IMR-90 (cell line): ENCODE data around the gene CDS1. TPM values are rescaled to one million over a fixed set of nuclear protein-coding genes. Genes with fewer than 3 reads are reported as not detected.

Source experiments
- ATAC-seq: fragments of 200-7000 bp; cut with Tn5 transposase; 2 replicates; pipeline ENCODE4 v1.9.1; 2020; ENCODE audit warnings: low read depth, mild to moderate bottlenecking, moderate library complexity
- BruUV-seq: library from RNA; stranded (reverse); fragments of 400-500 nt; replicated peaks from 2 replicates; lab custom pipeline; 2021; lab: Mats Ljungman, UMichigan
- CTCF ChIA-PET: fragments of 300-600 bp; formaldehyde crosslinking; extraction: SDS; loops from one replicate; lab custom pipeline; 2021; ENCODE audit warnings: antibody characterized with exemption; lab: Yijun Ruan, JAX
- POLR2A ChIA-PET: fragments of 300-600 bp; sonication (Branson Sonifier 250); formaldehyde crosslinking; loops from one replicate; lab custom pipeline; 2022; ENCODE audit warnings: antibody characterized with exemption; ENCODE audit not compliant: unreplicated experiment; lab: Charles Lee
- DNase-seq: peaks from one replicate; pipeline ENCODE4 v3.0.0; 2013
- H2AFZ ChIP-seq: replicated peaks from 2 replicates; pipeline ENCODE3; 2013; ENCODE audit warnings: low read length, mild to moderate bottlenecking; ENCODE audit not compliant: poor library complexity
- H2AK5ac ChIP-seq: 2 replicates; pipeline ENCODE4 v1.6.1; 2013; ENCODE audit warnings: low read depth, low read length, inconsistent platforms
- H2AK9ac ChIP-seq: replicated peaks from 2 replicates; pipeline ENCODE3; 2013; ENCODE audit warnings: mild to moderate bottlenecking, low read depth, low read length, moderate library complexity; ENCODE audit not compliant: poor library complexity
- H2BK120ac ChIP-seq: 2 replicates; pipeline ENCODE4 v1.6.1; 2013; ENCODE audit warnings: low read depth, low read length, inconsistent platforms
- H2BK15ac ChIP-seq: 3 replicates; pipeline ENCODE4 v1.6.1; 2013; ENCODE audit warnings: low read depth, low read length, inconsistent platforms
- H2BK20ac ChIP-seq: 2 replicates; pipeline ENCODE4 v1.6.1; 2013; ENCODE audit warnings: low read depth, mild to moderate bottlenecking, inconsistent platforms, low read length, moderate library complexity
- H2BK5ac ChIP-seq: 2 replicates; pipeline ENCODE4 v1.6.1; 2013; ENCODE audit warnings: mild to moderate bottlenecking, low read depth, low read length, inconsistent platforms; ENCODE audit not compliant: poor library complexity, severe bottlenecking
- H3K14ac ChIP-seq: replicated peaks from 2 replicates; pipeline ENCODE4 v1.6.1; 2013; ENCODE audit warnings: low read depth, low read length, inconsistent platforms
- H3K18ac ChIP-seq: 2 replicates; pipeline ENCODE4 v1.6.1; 2013; ENCODE audit warnings: low read depth, low read length, control low read depth
- H3K23ac ChIP-seq: 2 replicates; pipeline ENCODE4 v1.6.1; 2013; ENCODE audit warnings: low read depth, low read length, inconsistent platforms
- H3K27ac ChIP-seq: 2 replicates; pipeline ENCODE4 v1.5.1; 2013; ENCODE audit warnings: mild to moderate bottlenecking, control low read depth, low read length; ENCODE audit not compliant: insufficient read depth
- H3K27me3 ChIP-seq: 2 replicates; pipeline ENCODE4 v1.6.1; 2013; ENCODE audit warnings: low read length; ENCODE audit not compliant: control insufficient read depth, insufficient read depth
- H3K36me3 ChIP-seq: 2 replicates; pipeline ENCODE4 v1.6.1; 2013; ENCODE audit warnings: low read length, mixed read lengths; ENCODE audit not compliant: control insufficient read depth, insufficient read depth
- H3K4ac ChIP-seq: 2 replicates; pipeline ENCODE4 v1.6.1; 2013; ENCODE audit warnings: low read depth, low read length, inconsistent platforms
- H3K4me1 ChIP-seq: 2 replicates; pipeline ENCODE4 v1.6.1; 2013; ENCODE audit warnings: low read length, mixed read lengths; ENCODE audit not compliant: control insufficient read depth, insufficient read depth
- H3K4me2 ChIP-seq: 2 replicates; pipeline ENCODE4 v1.6.1; 2013; ENCODE audit warnings: low read depth, mild to moderate bottlenecking, control low read depth, low read length, moderate library complexity
- H3K4me3 ChIP-seq: 2 replicates; pipeline ENCODE4 v1.5.1; 2013; ENCODE audit warnings: low read depth, mild to moderate bottlenecking, control low read depth, low read length, moderate library complexity; ENCODE audit not compliant: insufficient read depth
- H3K56ac ChIP-seq: 2 replicates; pipeline ENCODE4 v1.6.1; 2013; ENCODE audit warnings: low read length, inconsistent platforms; ENCODE audit not compliant: insufficient read depth; ENCODE audit errors: extremely low read depth
- H3K79me1 ChIP-seq, 2 experiments: 2 replicates each; pipeline ENCODE4 v1.6.1; 2013; ENCODE audit warnings: low read length in 2 of 2, inconsistent platforms in 1 of 2, low read depth in 1 of 2
- H3K9ac ChIP-seq: 2 replicates; pipeline ENCODE4 v1.6.1; 2013; ENCODE audit warnings: low read depth, low read length, control low read depth
- H3K9me1 ChIP-seq: 2 replicates; pipeline ENCODE4 v1.6.1; 2013; ENCODE audit warnings: low read length, inconsistent platforms; ENCODE audit not compliant: insufficient read depth
- H3K9me3 ChIP-seq: 2 replicates; pipeline ENCODE4 v1.6.1; 2013; ENCODE audit warnings: low read length; ENCODE audit not compliant: control insufficient read depth, insufficient read depth
- H4K20me1 ChIP-seq: 2 replicates; pipeline ENCODE4 v1.6.1; 2013; ENCODE audit warnings: low read length, inconsistent platforms; ENCODE audit not compliant: insufficient read depth
- H4K5ac ChIP-seq: 2 replicates; pipeline ENCODE4 v1.6.1; 2013; ENCODE audit warnings: mild to moderate bottlenecking, low read depth, low read length, control low read depth
- H4K8ac ChIP-seq, 2 experiments: 2 replicates each; pipeline ENCODE4 v1.6.1; 2013; ENCODE audit warnings: low read depth in 2 of 2, low read length in 2 of 2, control low read depth in 1 of 2, inconsistent platforms in 1 of 2
- H4K91ac ChIP-seq: 2 replicates; pipeline ENCODE4 v1.6.1; 2013; ENCODE audit warnings: low read depth, low read length, inconsistent platforms; ENCODE audit not compliant: insufficient read depth
- CHD1 ChIP-seq: IDR thresholded peaks from 2 replicates; pipeline ENCODE4 v1.6.1; 2012; ENCODE audit warnings: low read depth, low read length, improper control_type of control experiment
- FOS ChIP-seq: fragments of 150-350 bp; IDR thresholded peaks from 2 replicates; pipeline ENCODE4 v1.6.1; 2016; ENCODE audit warnings: low read depth, low read length
- MXI1 ChIP-seq: IDR thresholded peaks from 2 replicates; pipeline ENCODE4 v1.6.1; 2012; ENCODE audit warnings: low read depth, mild to moderate bottlenecking, low read length, moderate library complexity, borderline replicate concordance
- RAD21 ChIP-seq: IDR thresholded peaks from 2 replicates; pipeline ENCODE4 v1.6.1; 2012; ENCODE audit warnings: low read length, improper control_type of control experiment
- RFX5 ChIP-seq: IDR thresholded peaks from 2 replicates; pipeline ENCODE4 v1.8.0; 2012; ENCODE audit warnings: low read depth, mild to moderate bottlenecking, low read length, moderate library complexity
- SMC3 ChIP-seq: fragments of 150-350 bp; IDR thresholded peaks from 2 replicates; pipeline ENCODE4 v1.6.1; 2016; ENCODE audit warnings: low read depth, mild to moderate bottlenecking, antibody characterized with exemption, low read length, moderate library complexity
- WGBS, 2 experiments: methylation state at CpG; one replicate each; pipeline versions ENCODE4 v1.1.5 to v1.1.7; 2013; ENCODE audit warnings: missing lambda C conversion rate in 2 of 2; ENCODE audit not compliant: insufficient read length in 1 of 2; ENCODE audit errors: extremely low coverage in 2 of 2; 5-methylcytosine and 5-hydroxymethylcytosine counted together
- dilution Hi-C: fragments of 300-500 bp; cut with HindIII; formaldehyde crosslinking; loops from one replicate; pipeline ENCODE4 v1.14.3; 2018; ENCODE audit warnings: low sequenced_read_pairs; ENCODE audit not compliant: unreplicated experiment
- in situ Hi-C: fragments of 300-500 bp; cut with MboI; formaldehyde crosslinking; loops from 3 replicates; pipeline ENCODE4 v1.14.3; 2019; ENCODE audit warnings: low sequenced_read_pairs, inconsistent platforms, mixed read lengths
- intact Hi-C: fragments of 100-400 bp; cut with micrococcal nuclease; formaldehyde crosslinking; loops from 2 replicates; pipeline ENCODE4 v1.10.0; 2022
- polyA plus RNA-seq, 3 experiments: library from polyadenylated mRNA; depleted of rRNA; stranded (reverse); fragments of >200 nt; gene quantifications; 2 replicates each; pipeline ENCODE4 v1.2.3, GENCODE V29; 2012; ENCODE audit warnings: low replicate concordance in 1 of 3
- total RNA-seq: library from RNA; depleted of rRNA; stranded (reverse); fragments of >200 nt; gene quantifications from 2 replicates; pipeline ENCODE4 v1.2.3, GENCODE V29; 2012
- TF ChIP-seq, protein P1 (sequence below): fragments of 150-350 bp; IDR thresholded peaks from 2 replicates; pipeline ENCODE4 v1.6.1; 2017; ENCODE audit warnings: mild to moderate bottlenecking, antibody characterized with exemption, low read length, low read depth
- TF ChIP-seq, protein P2 (sequence below): conservative IDR thresholded peaks from 2 replicates; pipeline ENCODE4 v1.5.1; 2012; ENCODE audit warnings: mild to moderate bottlenecking, low read depth, low read length, improper control_type of control experiment
- TF ChIP-seq, protein P3 (sequence below): fragments of 150-350 bp; IDR thresholded peaks from 2 replicates; pipeline ENCODE4 v1.6.1; 2016; ENCODE audit warnings: low read depth, mild to moderate bottlenecking, low read length, moderate library complexity, borderline replicate concordance

CDS1 gene
- total and polyA plus RNA-seq, 2 of the 4 experiments (the other 2 are of a cell fraction): under 0.01 to 0.02 TPM

DNA sequence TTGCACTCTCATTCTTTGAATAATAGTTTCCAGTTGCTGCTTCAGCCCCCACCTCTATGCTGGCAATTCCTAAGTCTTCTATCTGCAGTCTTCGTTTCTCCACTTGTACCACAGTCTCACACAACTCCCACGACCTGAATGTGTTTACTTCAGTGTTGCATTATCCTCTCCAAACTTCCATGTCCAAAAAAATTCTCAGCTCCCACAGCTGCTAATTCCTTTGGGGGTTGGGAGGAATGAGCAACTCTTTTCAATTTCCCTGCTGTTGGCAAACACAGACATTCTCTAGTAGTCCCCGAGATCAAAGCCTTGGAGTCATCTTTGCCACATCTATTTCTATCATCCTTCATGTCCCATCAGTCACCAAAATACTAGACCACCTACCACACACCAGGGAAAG is 14.4 kb upstream of the CDS1 start:
- Histone ChIP-seq H2BK20ac (no peak overlapping the region), H3K4me3 (no peak overlapping the region), H2AK9ac (no peak overlapping the region), H2BK5ac (no peak overlapping the region), H3K23ac (no peak overlapping the region), H2AK5ac (no peak overlapping the region), H3K27ac (no peak overlapping the region), H3K4ac (no peak overlapping the region), H3K36me3 (no peaks in the 10 kb centered on the region), H3K4me2 (no peak overlapping the region), H4K8ac (no peak overlapping the region), H3K18ac (no peak overlapping the region), H3K56ac (no peak overlapping the region), H2AFZ (no peak overlapping the region), H3K79me1 (no peaks in the 10 kb centered on the region), H4K5ac (no peak overlapping the region), H3K14ac (no peak overlapping the region), H4K20me1 (no peaks in the 10 kb centered on the region), H3K4me1 (no peaks in the 10 kb centered on the region), H3K27me3 (no peaks in the 10 kb centered on the region), H2BK15ac (no peak overlapping the region), H3K9me3 (no peaks in the 10 kb centered on the region), H3K9me1 (no peaks in the 10 kb centered on the region), H3K9ac (no peak overlapping the region), H2BK120ac (no peak overlapping the region), H4K91ac (no peak overlapping the region)
- in situ Hi-C loops: no loop called here
- WGBS, 2 experiments: no CpG with 5 or more reads among the region's 3 CpGs
- ATAC-seq (no peak), DNase-seq (no peak)
- dilution Hi-C loops: no loop called here
- intact Hi-C loops: no loop called here
- CTCF ChIA-PET: no interaction called here
- no TSS peak for BruUV-seq
- POLR2A ChIA-PET: no interaction called here
- TF ChIP-seq FOS: no peak
- TF ChIP-seq CHD1: no peak
- TF ChIP-seq, protein P1, sequence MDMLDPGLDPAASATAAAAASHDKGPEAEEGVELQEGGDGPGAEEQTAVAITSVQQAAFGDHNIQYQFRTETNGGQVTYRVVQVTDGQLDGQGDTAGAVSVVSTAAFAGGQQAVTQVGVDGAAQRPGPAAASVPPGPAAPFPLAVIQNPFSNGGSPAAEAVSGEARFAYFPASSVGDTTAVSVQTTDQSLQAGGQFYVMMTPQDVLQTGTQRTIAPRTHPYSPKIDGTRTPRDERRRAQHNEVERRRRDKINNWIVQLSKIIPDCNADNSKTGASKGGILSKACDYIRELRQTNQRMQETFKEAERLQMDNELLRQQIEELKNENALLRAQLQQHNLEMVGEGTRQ: no peak
- TF ChIP-seq, protein P2, sequence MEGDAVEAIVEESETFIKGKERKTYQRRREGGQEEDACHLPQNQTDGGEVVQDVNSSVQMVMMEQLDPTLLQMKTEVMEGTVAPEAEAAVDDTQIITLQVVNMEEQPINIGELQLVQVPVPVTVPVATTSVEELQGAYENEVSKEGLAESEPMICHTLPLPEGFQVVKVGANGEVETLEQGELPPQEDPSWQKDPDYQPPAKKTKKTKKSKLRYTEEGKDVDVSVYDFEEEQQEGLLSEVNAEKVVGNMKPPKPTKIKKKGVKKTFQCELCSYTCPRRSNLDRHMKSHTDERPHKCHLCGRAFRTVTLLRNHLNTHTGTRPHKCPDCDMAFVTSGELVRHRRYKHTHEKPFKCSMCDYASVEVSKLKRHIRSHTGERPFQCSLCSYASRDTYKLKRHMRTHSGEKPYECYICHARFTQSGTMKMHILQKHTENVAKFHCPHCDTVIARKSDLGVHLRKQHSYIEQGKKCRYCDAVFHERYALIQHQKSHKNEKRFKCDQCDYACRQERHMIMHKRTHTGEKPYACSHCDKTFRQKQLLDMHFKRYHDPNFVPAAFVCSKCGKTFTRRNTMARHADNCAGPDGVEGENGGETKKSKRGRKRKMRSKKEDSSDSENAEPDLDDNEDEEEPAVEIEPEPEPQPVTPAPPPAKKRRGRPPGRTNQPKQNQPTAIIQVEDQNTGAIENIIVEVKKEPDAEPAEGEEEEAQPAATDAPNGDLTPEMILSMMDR: no peak
- TF ChIP-seq SMC3: no peak
- TF ChIP-seq RAD21: no peak
- TF ChIP-seq RFX5: no peak
- TF ChIP-seq MXI1: no peak
- TF ChIP-seq, protein P3, sequence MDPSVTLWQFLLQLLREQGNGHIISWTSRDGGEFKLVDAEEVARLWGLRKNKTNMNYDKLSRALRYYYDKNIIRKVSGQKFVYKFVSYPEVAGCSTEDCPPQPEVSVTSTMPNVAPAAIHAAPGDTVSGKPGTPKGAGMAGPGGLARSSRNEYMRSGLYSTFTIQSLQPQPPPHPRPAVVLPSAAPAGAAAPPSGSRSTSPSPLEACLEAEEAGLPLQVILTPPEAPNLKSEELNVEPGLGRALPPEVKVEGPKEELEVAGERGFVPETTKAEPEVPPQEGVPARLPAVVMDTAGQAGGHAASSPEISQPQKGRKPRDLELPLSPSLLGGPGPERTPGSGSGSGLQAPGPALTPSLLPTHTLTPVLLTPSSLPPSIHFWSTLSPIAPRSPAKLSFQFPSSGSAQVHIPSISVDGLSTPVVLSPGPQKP: no peak
